ENCODE measurements around the gene ZNF574. TPM values are rescaled to one million over a fixed set of nuclear protein-coding genes. Genes with fewer than 3 reads are reported as not detected.

Gene ZNF574
- total RNA-seq, 1 donor from 2014 or later: 26.5 TPM

DNA sequence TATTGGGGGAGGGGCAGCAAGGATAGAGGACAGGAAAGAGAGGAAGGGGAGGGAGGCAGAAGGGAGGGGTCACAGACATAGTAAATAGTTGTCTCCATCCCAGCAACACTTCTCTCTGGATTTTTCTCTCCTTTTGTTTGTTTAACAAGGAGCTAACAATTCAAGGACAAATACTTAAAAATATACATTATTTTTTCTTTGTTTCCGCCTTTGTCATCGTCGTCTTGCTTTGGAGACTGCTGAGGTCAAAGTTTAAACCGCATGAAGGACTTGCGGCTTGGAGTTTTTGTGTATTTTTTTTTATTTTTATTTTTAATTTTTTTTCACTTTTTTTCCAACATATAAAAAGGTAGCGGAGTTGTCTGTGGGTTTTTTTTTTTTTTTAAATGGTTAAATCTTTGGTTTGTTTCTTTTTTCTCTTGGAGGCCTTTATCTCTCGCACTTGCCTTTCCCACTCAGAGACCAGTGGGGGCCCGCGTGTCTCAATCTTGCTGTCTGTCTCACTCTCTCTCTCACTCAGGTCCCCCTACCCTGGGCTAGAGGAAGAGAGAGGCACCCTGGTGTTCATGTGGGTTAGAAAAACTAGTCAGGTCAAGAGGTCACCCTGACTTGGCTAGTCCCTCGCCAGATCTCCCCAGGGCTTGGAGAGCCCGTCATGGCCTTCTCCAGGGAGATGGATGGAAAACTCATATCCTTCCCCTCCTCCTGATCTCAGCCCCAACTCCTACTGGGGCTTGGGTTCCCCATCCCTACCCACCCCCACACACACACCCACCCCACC is 11.0 kb downstream of the ZNF574 start:
- peaks cover 0 to 6% of the 10 kb centered on the region in 2 donors for H3K36me3 ChIP-seq
- TF ChIP-seq POLR2A (IDR thresholded peaks at IDR 0.05) (no peak), POLR2AphosphoS5 (IDR thresholded peaks at IDR 0.05; ENCODE audit: insufficient read depth in 1 of 2, low read depth in 1 of 2) (no peak)
- peaks cover 4% of the 10 kb centered on the region for H3K4me1 ChIP-seq
- H3K27ac ChIP-seq: no peak overlapping the region
- no peaks in the 10 kb centered on the region for H3K27me3 ChIP-seq
- DNase-seq (ENCODE audit: extremely low spot score in 2 of 2): no peak
- no peak overlapping the region for H3K4me3 ChIP-seq
- intact Hi-C loops (cut with DNase I): no loop called here
- H3K9me3 ChIP-seq: no peaks in the 10 kb centered on the region

DNA sequence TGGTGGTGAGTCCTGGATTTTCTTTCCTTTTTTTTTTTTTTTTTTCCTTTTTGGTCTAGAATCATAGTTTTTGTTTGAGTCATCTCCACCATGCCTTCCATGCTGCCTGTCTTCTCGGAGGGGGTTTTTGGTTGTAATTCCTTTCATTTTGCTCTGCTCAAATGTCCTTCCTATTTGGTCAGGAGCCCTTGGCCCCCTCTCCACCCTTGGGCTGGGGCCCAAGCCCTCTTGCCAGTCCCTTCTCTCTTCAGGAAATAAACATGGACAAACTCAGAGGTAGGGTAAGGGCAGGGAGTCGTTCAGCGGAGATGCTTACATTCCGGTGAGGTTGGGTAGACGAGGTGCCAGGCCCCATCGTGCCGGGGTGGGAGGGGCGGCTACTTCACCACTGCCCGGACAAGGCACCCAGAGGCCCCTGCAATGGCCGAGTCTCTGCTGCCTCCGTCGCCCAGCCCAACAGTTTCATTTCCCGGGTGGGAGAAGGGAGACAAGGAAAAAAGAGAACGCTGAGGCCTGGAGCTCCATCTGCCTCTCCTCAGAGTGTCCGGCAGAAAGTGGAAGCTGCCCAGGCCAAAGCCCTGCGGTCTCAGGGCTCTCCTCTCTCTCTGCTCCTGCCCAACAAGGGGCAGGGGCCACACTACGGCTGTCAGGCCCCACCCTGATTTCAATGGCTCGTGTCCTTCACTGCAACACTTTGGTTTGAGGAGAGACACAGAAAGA is 12.7 kb downstream of the ZNF574 start:
- no peak overlapping the region for H3K4me3 ChIP-seq
- DNase-seq (ENCODE audit: extremely low spot score in 2 of 2): no peak
- H3K36me3 ChIP-seq: no peaks in the 10 kb centered on the region
- peaks cover 7% of the 10 kb centered on the region for H3K4me1 ChIP-seq
- H3K27me3 ChIP-seq: no peaks in the 10 kb centered on the region
- intact Hi-C loops (cut with DNase I): no loop called here
- H3K9me3 ChIP-seq: no peaks in the 10 kb centered on the region
- TF ChIP-seq, protein P1, sequence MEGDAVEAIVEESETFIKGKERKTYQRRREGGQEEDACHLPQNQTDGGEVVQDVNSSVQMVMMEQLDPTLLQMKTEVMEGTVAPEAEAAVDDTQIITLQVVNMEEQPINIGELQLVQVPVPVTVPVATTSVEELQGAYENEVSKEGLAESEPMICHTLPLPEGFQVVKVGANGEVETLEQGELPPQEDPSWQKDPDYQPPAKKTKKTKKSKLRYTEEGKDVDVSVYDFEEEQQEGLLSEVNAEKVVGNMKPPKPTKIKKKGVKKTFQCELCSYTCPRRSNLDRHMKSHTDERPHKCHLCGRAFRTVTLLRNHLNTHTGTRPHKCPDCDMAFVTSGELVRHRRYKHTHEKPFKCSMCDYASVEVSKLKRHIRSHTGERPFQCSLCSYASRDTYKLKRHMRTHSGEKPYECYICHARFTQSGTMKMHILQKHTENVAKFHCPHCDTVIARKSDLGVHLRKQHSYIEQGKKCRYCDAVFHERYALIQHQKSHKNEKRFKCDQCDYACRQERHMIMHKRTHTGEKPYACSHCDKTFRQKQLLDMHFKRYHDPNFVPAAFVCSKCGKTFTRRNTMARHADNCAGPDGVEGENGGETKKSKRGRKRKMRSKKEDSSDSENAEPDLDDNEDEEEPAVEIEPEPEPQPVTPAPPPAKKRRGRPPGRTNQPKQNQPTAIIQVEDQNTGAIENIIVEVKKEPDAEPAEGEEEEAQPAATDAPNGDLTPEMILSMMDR (IDR thresholded peaks at IDR 0.05): no peak
- TF ChIP-seq POLR2AphosphoS5 (IDR thresholded peaks at IDR 0.05; ENCODE audit: insufficient read depth in 1 of 2, low read depth in 1 of 2): no peak
- H3K27ac ChIP-seq: no peak overlapping the region

DNA sequence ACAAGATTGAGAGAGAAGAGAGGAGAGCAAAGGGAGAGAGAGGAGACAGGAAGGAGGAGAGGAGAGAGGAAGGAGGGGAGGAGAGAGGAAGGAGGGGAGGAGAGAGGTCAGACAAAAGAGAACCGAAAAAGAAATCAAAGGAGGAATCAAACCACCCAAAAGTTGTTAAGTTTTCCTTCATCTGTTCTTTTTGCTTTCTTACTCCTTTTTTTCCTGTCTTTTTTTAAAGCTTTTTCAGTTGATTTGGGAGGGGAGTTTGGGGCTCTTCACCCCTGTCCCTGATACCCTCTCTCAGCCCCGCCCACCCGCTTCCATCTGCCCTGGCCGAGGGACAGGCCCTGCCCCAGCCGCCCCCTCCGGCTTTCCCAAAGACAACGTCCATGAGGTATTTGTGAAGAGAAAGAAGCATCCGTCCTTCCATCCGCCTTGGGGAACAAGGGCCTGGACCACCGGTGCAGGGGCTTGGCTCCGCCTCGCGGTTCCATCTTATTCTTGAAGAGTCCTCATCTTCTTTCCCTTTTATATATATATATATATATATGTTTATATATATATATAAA is 13.3 kb downstream of the ZNF574 start:
- TF ChIP-seq, protein P1 (IDR thresholded peaks at IDR 0.05): no peak
- TF ChIP-seq POLR2AphosphoS5 (IDR thresholded peaks at IDR 0.05; ENCODE audit: insufficient read depth in 1 of 2, low read depth in 1 of 2) (no peak), POLR2A (IDR thresholded peaks at IDR 0.05) (no peak)
- Histone ChIP-seq H3K4me1 (peaks cover 14% of the 10 kb centered on the region), H3K36me3 (no peaks in the 10 kb centered on the region), H3K9me3 (no peaks in the 10 kb centered on the region), H3K27me3 (no peaks in the 10 kb centered on the region), H3K27ac (no peak overlapping the region), H3K4me3 (no peak overlapping the region)
- intact Hi-C loops (cut with DNase I): no loop called here
- DNase-seq (ENCODE audit: extremely low spot score in 2 of 2): no peak

DNA sequence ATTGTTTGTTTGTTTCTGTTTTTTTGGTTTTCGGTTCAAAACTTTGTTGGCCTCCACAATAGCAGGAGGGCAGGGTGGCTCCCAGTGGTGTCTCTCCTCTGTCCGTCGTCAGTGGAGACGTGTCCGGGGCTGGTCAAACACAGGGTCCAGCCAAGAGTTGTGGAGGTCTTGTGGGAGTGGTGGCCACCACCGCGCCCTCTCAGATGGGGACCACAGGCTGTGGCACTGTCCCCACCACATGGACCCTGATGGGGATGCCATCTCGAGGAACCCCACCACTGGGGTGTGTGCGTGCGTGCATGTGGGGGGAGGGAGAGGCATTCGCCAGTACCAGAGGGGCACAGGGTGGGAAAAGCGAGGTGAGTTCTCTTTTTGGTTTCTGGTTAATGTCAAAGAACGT is 13.8 kb downstream of the ZNF574 start:
- H3K27ac ChIP-seq: no peak overlapping the region
- H3K36me3 ChIP-seq: no peaks in the 10 kb centered on the region
- TF ChIP-seq POLR2AphosphoS5 (IDR thresholded peaks at IDR 0.05; ENCODE audit: insufficient read depth in 1 of 2, low read depth in 1 of 2) (no peak), POLR2A (IDR thresholded peaks at IDR 0.05) (no peak)
- TF ChIP-seq, protein P1 (IDR thresholded peaks at IDR 0.05): no peak
- intact Hi-C loops (cut with DNase I): no loop called here
- no peaks in the 10 kb centered on the region for H3K27me3 ChIP-seq
- H3K4me3 ChIP-seq: no peak overlapping the region
- H3K9me3 ChIP-seq: no peaks in the 10 kb centered on the region
- DNase-seq (ENCODE audit: extremely low spot score in 2 of 2): no peak
- peaks cover 14% of the 10 kb centered on the region for H3K4me1 ChIP-seq

DNA sequence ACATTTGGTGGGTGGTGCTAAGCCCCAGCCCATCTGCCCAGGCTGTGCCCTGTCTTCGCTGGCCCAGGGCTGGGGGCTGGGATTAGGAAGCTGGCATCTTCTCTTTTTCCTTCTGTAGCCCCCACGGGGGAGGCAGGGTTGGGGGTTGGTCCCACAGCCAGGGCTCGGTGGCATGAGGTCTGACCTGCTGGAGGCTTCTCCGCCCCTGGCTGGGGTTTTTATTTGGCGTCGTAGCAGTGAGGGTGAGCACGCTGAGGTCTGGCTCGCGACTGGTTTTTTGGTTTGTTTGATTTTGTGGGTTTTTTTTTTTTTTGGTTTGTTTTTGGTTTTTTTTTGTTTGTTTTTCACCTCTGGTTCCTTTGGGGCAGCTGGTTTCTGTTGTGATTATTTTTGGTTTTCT is 14.7 kb downstream of the ZNF574 start:
- H3K9me3 ChIP-seq: no peaks in the 10 kb centered on the region
- H3K27me3 ChIP-seq: no peaks in the 10 kb centered on the region
- peaks cover 14% of the 10 kb centered on the region for H3K4me1 ChIP-seq
- no peak overlapping the region for H3K4me3 ChIP-seq
- TF ChIP-seq POLR2AphosphoS5 (IDR thresholded peaks at IDR 0.05; ENCODE audit: insufficient read depth in 1 of 2, low read depth in 1 of 2) (no peak), POLR2A (IDR thresholded peaks at IDR 0.05) (no peak)
- TF ChIP-seq, protein P1 (IDR thresholded peaks at IDR 0.05): no peak
- no peak for DNase-seq (ENCODE audit: extremely low spot score in 2 of 2)
- no peaks in the 10 kb centered on the region for H3K36me3 ChIP-seq
- intact Hi-C loops (cut with DNase I): no loop called here
- no peak overlapping the region for H3K27ac ChIP-seq
